HT1080 (cell line): Measurements from ENCODE around the gene AKR1C8. TPM values are rescaled to one million over a fixed set of nuclear protein-coding genes. Genes with fewer than 3 reads are reported as not detected.
"Not testable (repeated sequence)": the region's sequence is repeated elsewhere in the genome, so short reads cannot be mapped to it uniquely, and the experiment has no call there.

Source experiments
- DNase-seq: peaks from one replicate; pipeline ENCODE4 v3.0.0-alpha.2; 2015; ENCODE audit warnings: low read depth
- polyA plus RNA-seq, 2 experiments: library from polyadenylated mRNA; depleted of rRNA; stranded (reverse); fragments of >200 nt; gene quantifications; 2 replicates each; pipeline ENCODE4 v1.2.3, GENCODE V29; 2015
- total RNA-seq: library from RNA; depleted of rRNA; stranded (reverse); fragments of >200 nt; shearing (Covaris generic); gene quantifications from 2 replicates; pipeline ENCODE4 v1.2.3, GENCODE V29; 2014; rRNA removed

The AKR1C8 gene
- not detected in 2 replicates for total RNA-seq
- polyA plus RNA-seq (2015; cell fraction: cytosol; rRNA removed), result not detected in 2 replicates
- 0.06 TPM in 1 of 2 replicates, not detected in the other for polyA plus RNA-seq (2015; cell fraction: nucleus; rRNA removed)

DNA sequence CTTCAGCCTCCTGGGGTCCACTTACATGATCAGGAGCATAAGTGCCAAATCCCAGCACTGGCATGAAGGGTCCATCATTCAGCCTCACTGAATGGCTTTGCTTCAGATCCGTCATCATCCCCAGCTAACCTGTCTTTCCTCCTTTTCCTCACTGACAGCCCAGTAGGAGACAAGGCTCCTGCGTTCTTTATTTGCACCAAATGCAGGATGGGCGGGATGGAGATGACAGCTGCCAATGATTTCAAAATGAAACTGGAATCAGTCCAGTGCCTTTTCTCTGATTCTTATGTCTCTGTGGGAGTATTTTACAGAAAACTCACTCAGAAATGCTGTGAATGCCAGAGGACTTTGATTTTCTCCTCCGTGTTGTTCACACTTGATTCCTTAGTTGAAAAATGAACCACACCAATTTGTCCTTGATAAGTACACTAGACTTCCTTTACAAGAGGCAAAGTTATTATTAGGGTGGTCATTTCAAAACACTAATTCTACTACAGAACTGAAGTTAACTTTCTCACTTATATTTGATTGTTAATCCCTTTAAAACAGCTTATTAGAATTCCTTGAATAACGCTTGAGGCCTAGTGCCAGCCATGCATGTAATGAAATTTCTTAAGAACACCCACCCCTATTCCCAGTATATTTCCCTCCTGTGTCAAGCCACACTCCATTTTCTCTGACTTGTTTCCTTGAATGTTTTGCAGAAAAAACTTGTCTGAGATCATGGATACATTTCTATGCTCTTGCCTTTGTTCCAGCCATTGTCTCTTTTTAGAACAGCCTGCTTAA lies at the start of gene AKR1C8:
Gene AKR1C8 (minus strand): TSS at position 164 of the 789 bp plus-strand sequence. CDS start 46 bp downstream, at position 118.
- no peak for DNase-seq

DNA sequence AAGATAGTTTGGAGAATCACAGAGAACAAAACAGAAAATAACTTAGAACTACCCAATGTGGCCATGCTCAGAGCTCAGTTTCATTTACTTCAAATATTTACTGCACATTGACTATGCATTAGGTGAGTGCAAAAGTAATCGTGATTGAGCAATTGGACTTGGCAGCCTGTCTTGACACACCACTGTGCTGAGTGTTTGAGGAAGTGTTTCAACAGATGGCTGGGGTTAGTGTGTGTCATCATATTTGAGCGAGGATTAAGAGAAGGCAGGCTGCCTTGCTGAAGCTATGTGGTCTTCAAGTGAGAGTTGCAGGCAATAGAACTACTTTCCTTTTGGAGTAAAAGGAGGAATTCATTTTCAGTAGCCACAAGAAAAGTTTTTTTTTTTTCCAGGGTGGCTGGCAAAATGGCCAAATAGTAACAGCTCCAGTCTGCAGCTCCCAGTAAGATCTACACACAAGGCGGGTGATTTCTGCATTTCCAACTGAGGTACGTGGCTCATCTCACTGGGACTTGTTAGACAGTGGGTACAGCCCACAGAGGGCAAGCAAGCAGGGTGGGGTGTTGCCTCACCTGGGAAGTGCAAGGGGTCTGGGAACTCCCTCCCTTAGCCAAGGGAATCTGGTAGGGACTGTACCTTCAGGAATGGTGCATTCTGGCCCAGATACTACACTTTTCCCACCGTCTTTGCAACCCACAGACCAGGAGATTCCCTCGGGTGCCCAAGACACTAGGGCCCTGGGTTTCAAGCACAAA lies 49.3 kb upstream of the AKR1C8 start:
- peak; percentile 76 for DNase-seq

DNA sequence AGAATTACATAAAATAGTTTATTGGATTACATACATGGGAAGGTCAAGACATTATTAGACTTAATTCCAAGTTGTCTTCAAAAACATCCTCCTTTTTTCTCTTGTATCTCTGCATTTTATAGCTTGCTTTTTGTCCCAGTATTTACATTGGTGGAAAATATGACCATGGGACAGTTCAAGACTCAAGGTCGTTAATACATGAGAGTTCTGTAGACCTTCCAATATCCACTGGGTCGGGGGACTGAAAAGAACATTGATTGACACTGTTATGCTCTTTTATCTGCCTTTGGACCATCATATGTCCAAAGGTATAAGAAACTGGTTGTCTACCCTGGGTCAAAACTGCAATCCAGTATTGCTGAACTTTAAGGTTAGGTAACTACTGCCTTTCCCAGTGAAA lies 48.4 kb upstream of the AKR1C8 start:
- DNase-seq, result no peak

DNA sequence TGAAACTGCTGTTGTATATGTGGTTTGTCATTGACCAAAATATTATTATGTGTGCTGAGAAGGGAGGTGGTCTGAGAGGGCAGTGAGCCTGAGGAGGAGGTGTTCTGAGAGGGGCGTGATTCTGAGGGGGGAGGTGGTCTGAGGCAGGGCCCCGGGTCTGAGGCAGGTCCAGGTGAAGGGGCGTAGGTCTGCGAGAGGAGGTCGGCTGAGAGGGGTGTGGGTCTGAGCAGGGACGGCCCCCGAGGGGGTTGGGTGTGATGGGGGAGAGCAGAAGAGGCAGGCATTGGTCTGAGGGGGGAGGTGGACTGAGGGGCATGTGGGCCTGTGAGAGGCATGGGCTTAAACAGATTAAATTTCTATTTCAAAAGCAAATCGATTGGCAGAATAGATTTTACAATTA lies 44.1 kb upstream of the AKR1C8 start:
- DNase-seq, result no peak

DNA sequence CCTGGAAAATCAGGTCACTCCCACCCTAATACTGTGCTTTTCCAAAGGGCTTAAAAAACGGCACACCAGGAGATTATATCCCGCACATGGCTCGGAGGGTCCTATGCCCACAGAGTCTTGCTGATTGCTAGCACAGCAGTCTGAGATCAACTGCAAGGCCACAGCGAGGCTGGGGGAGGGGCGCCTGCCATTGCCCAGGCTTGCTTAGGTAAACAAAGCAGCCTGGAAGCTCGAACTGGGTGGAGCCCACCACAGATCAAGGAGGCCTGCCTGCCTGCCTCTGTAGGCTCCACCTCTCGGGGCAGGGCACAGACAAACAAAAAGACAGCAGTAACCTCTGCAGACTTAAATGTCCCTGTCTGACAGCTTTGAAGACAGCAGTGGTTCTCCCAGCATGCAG lies 38.0 kb upstream of the AKR1C8 start:
- not testable (repeated sequence) for DNase-seq

DNA sequence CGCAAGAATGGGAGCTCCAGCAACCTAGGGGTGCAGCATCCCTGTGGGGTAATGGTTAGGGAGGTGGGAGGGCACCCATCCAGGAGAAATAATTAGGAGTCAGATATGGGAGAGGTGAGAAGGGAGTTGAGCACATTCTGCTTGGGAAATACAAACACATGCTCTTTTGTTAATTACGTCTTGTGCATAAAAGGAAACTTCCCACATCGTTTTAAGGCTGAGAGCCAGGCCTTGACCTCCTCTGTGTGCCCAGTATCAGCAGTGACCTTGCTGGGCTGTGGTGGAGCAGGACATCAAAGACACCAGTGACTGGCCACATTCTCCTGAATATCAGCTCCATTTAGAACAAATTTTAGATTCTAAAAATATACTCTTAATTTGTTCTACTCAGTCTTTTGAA lies 34.3 kb upstream of the AKR1C8 start:
- DNase-seq, result no peak

DNA sequence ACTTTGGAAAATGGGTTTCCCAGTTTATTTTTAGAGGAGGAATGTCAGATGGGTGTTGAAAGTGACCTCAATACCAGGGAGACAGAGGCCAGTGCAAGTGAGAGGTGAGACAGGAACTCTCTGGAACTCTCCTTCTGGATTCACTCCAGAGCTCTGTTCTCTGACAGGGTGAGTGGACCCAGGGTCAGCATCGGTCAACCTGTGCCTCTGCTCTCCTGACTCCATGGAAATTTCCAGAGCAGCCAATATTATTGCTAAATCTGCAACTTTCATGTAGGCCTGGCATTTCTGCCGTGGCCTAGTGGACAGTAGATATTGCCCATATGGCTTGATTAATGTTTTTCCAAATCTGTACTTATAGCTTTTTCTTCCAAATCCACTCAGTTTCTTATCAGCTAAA lies 31.9 kb upstream of the AKR1C8 start:
- DNase-seq, result no peak

DNA sequence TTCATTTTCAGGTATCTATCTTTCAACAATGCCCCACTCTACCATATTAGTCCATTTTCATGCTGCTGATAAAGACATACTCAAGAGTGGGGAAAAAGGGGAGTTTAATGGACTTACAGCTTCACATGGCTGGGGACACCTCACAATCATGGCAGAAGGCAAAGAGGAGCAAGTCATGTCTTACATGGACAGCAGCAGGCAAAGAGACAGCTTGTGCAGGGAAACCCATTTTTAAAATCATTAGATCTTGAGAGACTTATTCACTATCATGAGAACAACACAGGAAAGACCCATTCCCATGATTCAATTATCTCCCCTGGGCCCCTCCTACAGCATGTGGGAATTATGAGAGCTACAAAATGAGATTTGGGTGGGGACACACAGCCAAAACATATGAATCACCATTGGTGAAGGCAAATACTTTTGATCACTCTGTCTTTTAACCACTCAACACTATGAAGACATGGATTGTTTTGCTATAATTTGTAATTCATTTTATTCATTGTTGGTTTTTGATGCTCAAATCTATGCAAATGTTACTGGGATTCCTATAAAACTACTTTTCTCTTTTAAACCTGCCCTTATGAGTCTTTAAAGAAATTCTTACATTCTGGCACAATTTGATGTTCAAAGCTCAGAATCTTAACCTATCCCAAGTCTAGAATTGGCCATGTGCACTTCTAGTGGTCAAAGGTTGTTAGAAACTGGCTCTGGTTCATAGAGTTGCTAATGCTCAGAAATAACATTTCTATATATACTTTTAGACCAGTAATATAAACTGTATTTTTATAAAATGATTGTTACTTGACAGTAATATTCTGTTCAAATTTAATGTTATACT lies 27.0 kb upstream of the AKR1C8 start:
- DNase-seq, result no peak

DNA sequence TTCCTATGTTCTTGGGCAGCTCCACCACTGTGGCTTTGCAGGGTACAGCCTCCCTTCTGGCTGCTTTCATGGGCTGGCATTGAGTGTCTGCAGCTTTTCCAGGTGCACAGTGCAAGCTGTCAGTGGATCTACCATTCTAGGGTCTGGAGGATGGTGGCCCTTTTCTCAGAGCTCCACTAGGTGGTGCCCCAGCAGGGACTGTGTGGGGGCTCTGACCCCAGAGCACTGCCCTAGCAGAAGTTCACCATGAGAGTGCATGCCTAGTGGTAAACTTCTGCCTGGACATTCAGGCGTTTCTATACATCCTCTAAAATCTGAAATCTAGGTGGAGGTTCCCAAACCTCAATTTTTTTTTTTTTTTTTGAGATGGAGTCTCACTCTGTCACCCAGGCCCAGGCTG lies 25.3 kb upstream of the AKR1C8 start:
- not testable (repeated sequence) for DNase-seq

DNA sequence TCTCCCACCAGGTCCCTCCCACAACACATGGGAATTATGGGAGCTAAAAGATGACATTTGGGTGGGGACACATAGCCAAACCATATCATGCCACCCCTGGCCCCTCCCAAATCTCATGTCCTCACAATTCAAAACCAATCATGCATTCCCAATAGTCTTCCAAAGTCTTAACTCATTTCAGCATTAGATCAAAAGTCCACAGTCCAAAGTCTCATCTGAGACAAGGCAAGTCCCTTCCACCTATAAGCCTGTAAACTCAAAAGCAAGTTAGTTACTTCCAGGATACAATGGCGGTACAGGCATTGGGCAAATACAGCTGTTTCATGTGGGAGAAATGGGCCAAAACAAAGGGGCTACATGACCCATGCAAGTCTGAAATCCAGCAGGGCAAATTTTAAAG lies 24.8 kb upstream of the AKR1C8 start:
- DNase-seq, result not testable (repeated sequence)

DNA sequence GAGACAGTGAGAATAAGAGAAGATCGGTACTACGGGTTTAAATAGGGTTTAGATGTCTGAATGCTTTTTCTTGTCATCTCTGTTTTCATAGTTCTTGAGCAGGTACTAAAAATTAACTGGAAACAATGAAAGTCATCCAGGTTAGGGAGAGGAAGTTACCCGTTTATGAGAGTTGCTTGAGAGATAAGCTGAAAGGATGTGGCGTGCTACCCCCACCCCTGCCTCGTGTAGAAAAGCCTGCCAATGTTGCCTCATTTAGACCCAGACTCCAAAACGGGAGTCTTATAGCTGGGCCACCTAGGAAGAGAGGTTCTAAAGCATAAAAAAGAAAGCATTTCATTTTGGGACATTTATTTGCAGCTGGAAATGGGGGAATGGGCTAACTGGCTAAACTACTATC lies 21.8 kb upstream of the AKR1C8 start:
- DNase-seq, result no peak

DNA sequence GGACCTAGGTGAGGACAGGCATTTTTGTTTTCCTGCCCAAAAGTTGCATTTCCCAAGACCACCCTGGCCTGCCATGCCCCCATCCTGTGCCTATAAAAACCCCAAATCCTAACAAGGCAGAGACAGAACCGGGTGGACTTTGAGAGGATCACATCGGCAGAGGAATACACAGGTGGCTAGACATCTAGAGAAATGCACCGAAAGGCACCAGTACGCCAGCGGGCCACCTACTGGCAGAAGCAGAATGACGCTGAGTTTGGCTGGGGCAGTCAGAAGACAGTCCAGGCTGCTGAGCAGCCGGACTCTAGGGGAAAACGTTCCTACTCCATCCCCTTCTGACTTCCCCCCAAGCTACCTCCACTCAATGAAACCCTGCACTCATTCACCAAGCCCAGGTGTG lies 14.4 kb upstream of the AKR1C8 start:
- DNase-seq, result no peak

DNA sequence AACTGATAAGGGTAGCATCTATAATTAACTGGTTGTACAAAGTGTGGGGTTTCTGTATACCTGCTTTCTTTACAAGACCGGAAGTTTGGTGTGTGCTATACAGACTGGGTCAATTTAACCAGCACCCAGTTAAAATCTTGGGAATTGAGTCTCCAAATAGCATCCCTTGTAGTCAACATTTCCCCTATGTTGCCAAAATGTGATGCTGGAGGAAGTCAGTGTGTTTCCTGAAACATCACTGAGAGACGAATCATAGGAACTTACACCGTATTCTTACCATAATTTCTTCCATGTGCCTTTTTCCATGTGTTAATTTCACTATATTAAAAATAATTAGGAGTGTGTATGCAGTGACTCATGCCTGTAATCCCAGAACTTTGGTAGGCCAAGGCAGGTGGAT lies 13.4 kb upstream of the AKR1C8 start:
- peak; percentile 51 for DNase-seq

DNA sequence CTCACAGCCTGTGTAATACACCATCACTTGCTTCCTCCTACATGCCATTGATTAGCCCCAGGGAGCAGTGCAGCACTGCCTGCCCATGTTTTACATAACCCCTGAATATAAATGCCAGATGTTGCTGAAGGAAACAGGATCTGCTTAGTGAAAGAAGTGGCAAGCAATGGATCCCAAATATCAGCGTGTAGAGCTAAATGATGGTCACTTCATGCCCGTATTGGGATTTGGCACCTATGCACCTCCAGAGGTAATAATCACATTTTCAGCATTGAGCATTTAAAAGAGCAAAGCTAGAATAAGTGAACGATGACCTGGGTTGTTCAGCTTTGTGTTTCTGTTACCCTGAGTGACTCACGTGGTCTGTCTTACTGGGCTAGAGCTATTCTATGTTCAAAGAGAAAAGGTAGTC lies 11.8 kb upstream of the AKR1C8 start, which contains the start of gene AKR1C4:
Gene AKR1C4 (plus strand): TSS at position 136 of the 412 bp plus-strand sequence. CDS start 31 bp downstream, at position 167.
- no peak for DNase-seq

DNA sequence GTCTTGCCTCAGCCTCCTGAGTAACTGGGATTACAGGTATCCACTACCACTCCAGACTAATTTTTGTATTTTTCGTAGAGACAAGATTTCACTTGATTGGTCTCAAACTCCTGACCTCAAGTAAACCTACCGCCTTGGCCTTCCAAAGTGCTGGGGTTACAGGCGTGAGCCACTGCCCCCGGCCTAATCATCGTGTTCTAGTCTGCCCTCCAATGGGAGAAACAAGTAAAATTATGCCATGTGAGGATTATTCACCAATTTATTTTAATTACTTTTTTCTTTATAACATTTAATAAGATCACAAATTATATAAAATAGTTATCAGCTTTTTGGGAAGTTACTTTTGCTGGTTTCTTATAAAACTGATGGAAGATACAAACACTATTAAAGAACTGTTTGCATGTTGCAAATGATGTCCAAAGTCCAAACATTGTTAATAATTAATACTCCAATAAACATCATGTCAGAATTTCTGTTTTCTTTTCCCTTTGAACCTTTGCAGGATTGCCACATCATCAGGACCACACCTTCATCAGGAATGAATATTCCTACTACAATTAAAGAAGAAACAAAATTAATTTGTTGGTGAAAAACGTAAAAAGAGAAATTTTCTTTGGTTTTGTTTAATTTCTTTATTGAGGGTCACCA lies 10.9 kb upstream of the AKR1C8 start:
- DNase-seq, result no peak

DNA sequence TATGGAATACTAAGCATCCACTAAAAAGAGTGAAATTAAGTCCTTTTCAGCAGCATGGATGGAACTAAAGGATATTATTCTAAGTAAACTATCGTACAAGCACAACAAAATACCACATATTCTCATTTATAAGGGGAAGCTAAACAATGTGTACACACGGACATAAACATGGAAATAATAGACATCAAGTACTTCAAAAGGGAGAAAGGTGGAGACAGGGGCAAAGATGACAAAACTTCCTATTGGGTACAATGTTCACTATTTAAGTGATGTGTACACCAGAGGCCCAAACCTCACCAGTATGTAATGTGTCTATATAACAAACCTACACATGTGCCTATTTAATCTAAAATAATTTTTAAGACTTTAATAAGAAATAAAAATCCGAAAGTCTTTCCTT lies 9.5 kb upstream of the AKR1C8 start:
- no peak for DNase-seq

DNA sequence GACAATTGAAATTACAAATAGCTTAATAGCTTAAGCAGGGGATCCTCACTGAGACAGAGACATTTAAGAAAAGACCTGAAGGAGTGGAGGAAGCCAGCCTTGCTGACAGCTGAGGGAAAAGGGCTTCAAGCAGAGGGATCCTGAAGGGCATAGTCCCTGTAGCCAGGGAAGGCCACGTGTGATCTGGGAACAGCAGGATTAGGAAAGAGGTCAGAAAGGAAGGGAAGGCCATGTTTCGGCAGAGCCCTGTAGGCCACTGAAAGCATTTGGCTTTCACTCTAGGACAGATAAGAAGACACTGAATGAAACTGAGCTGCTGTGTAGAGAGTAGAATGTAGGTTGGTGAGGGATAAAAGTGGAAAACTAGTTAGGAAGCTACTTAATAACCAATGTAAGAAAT lies 3.4 kb upstream of the AKR1C8 start:
- no peak for DNase-seq

DNA sequence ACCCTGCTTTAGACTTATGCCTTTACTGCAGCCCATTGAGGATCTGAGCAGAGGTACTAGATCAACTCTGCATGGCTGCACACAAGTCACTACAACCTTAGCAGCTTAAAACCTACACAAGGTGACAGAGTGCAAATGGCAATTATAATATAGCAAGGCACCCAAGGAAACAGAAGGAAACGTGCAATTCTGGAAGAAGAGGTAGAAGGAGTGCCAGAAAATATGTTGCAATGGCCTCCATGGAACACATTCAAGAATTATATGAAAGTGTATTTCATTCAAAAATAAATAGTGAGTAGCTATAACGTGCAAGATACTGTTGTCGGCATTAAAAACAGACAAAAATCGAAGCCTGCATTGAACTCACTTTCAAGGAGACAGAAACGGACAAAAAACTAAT lies 2.9 kb upstream of the AKR1C8 start:
- DNase-seq, result no peak

DNA sequence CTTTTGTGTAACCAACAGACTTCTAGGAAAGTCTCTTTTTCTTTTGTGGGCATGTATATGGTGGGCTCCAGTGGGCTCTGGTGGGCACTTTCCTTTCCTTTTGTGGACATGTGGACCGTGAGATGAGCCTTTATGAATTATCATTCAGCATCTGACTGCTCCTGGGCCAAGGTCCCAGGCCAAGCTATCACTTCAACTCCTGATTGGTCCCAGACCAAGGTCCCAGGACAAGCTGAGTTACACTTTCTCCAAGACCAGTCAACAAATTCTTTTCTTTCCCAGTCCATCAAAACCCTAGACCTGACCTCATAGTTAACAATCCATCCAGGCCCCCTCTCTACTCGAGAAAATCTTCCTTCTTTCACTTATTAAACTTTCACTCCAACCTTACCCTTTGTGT lies 1.0 kb downstream of the AKR1C8 start:
- DNase-seq, result no peak

DNA sequence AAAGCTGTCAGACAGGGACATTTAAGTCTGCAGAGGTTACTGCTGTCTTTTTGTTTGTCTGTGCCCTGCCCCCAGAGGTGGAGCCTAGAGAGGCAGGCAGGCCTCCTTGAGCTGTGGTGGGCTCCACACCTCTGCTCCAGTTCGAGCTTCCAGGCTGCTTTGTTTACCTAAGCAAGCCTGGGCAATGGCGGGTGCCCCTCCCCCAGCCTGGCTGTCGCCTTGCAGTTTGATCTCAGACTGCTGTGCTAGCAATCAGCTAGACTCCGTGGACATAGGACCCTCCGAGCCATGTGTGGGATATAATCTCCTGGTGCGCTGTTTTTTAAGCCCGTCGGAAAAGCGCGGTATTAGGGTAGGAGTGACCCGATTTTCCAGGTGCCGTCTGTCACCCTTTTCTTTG lies 4.4 kb downstream of the AKR1C8 start:
- not testable (repeated sequence) for DNase-seq

DNA sequence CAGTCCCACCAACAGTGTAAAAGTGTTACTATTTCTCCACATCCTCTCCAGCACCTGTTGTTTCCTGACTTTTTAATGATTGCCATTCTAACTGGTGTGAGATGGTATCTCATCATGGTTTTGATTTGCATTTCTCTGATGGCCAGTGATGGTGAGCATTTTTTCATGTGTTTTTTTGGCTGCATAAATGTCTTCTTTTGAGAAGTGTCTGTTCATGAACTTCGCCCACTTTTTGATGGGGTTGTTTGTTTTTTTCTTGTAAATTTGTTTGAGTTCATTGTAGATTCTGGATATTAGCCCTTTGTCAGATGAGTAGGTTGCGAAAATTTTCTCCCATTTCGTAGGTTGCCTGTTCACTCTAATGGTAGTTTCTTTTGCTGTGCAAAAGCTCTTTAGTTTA lies 9.4 kb downstream of the AKR1C8 start:
- not testable (repeated sequence) for DNase-seq
